Right ventricle myocardium superior (tissue), 1 donor: ENCODE results near the gene MYL5. TPM values are rescaled to one million over a fixed set of nuclear protein-coding genes. Genes with fewer than 3 reads are reported as not detected.
"Not testable (repeated sequence)": the region's sequence is repeated elsewhere in the genome, so short reads cannot be mapped to it uniquely, and the experiment has no call there.

ENCODE experiments used
- ATAC-seq: fragments of 200-7000 bp; cut with Tn5 transposase; one replicate; pipeline ENCODE4 v1.9.1; 2020; ENCODE audit warnings: mild to moderate bottlenecking; ENCODE audit not compliant: poor library complexity
- DNase-seq: peaks from one replicate; pipeline ENCODE4 v3.0.0-alpha.2; 2020
- intact Hi-C: fragments of 100-400 bp; cut with DNase I; formaldehyde crosslinking; loops from one replicate; pipeline ENCODE4 v1.11.2; 2022
- total RNA-seq: library from RNA; stranded (reverse); fragmentation: NEBNext Ultra II Directional; extraction: Animal tissue kit (Norgen Biotek cat#: 25700); gene quantifications from one replicate; pipeline ENCODE4 v1.2.1, GENCODE V29; 2021
- donor health status: DM: no; HTN: yes; CAD: no; lungs with severe emphysema.

Gene MYL5
- total RNA-seq, 1 donor from 2014 or later, result 3.7 TPM

GRCh38 chr4:666436-666810, 7.9 kb upstream of the MYL5 start:
- intact Hi-C loops, result no loop called here
- ATAC-seq (no peak), DNase-seq (peak; percentile 31)

GRCh38 chr4:666822-667544, 7.4 kb upstream of the MYL5 start:
- DNase-seq, result peak; percentile 39
- intact Hi-C loops, result no loop called here
- no peak for ATAC-seq

GRCh38 chr4:667545-667925, 6.8 kb upstream of the MYL5 start:
- DNase-seq, result no peak
- ATAC-seq, result no peak
- intact Hi-C loops, result no loop called here

GRCh38 chr4:668219-668618, 6.1 kb upstream of the MYL5 start:
- intact Hi-C loops, ATAC-seq, DNase-seq: not testable (repeated sequence)

- DNase-seq, intact Hi-C loops, ATAC-seq: not testable (repeated sequence)
These were observed 4.4 kb upstream of the MYL5 start for GRCh38 chr4:669806-670559.

- ATAC-seq (no peak), DNase-seq (no peak)
- intact Hi-C loops, result no loop called here
These were observed 2.6 kb upstream of the MYL5 start for GRCh38 chr4:671769-672168.

- DNase-seq (peak; percentile 82), ATAC-seq (peak; percentile 29)
- intact Hi-C loops, result no loop called here
These were observed 822 bp upstream of the MYL5 start for GRCh38 chr4:673349-674091.

GRCh38 chr4:675036-675882, 917 bp downstream of the MYL5 start:
- intact Hi-C loops, result no loop called here
- DNase-seq (peak; percentile 52), ATAC-seq (peak; percentile 15)

- DNase-seq (peak; percentile 38), ATAC-seq (no peak)
- intact Hi-C loops, result no loop called here
These were observed 1.9 kb downstream of the MYL5 start for GRCh38 chr4:675980-676870.

GRCh38 chr4:676871-677235, 2.5 kb downstream of the MYL5 start:
- no peak for ATAC-seq
- DNase-seq, result peak; percentile 46
- intact Hi-C loops, result no loop called here

GRCh38 chr4:677431-678293, 3.3 kb downstream of the MYL5 start:
- ATAC-seq (no peak), DNase-seq (no peak)
- intact Hi-C loops, result no loop called here

- intact Hi-C loops, result no loop called here
- DNase-seq (no peak), ATAC-seq (no peak)
These were observed 4.2 kb downstream of the MYL5 start for GRCh38 chr4:678331-679103.

GRCh38 chr4:679104-679481, 4.8 kb downstream of the MYL5 start:
- ATAC-seq (no peak), DNase-seq (no peak)
- intact Hi-C loops, result no loop called here

- no peak for DNase-seq
- intact Hi-C loops, result no loop called here
- ATAC-seq, result no peak
These were observed 5.3 kb downstream of the MYL5 start for GRCh38 chr4:679629-680028.

GRCh38 chr4:680091-680490, 5.7 kb downstream of the MYL5 start:
- no peak for ATAC-seq
- DNase-seq, result no peak
- intact Hi-C loops, result no loop called here

GRCh38 chr4:680551-680927, 6.2 kb downstream of the MYL5 start:
- peak; percentile 63 for DNase-seq
- ATAC-seq, result no peak
- intact Hi-C loops, result no loop called here
